Neural cell (in vitro differentiated cells): ENCODE measurements around the gene LSM6.

Experiments used
- POLR2AphosphoS5 ChIP-seq: IDR thresholded peaks from 2 replicates; pipeline ENCODE4 v1.6.1; 2012
- RAD21 ChIP-seq: fragments of 450-650 bp; conservative IDR thresholded peaks from 2 replicates; pipeline ENCODE4 v1.6.1; 2014; ENCODE audit warnings: antibody characterized with exemption, mild to moderate bottlenecking, moderate library complexity
- TF ChIP-seq, protein P1 (sequence below): fragments of 450-650 bp; IDR thresholded peaks from 2 replicates; pipeline ENCODE4 v1.5.1; 2014; ENCODE audit warnings: antibody characterized with exemption, mild to moderate bottlenecking, moderate library complexity; ENCODE audit not compliant: poor library complexity, severe bottlenecking

GRCh38 chr4:146165840-146166239, 9.7 kb upstream of the LSM6 start:
- TF ChIP-seq POLR2AphosphoS5 (no peak), RAD21 (no peak)
- TF ChIP-seq, protein P1, sequence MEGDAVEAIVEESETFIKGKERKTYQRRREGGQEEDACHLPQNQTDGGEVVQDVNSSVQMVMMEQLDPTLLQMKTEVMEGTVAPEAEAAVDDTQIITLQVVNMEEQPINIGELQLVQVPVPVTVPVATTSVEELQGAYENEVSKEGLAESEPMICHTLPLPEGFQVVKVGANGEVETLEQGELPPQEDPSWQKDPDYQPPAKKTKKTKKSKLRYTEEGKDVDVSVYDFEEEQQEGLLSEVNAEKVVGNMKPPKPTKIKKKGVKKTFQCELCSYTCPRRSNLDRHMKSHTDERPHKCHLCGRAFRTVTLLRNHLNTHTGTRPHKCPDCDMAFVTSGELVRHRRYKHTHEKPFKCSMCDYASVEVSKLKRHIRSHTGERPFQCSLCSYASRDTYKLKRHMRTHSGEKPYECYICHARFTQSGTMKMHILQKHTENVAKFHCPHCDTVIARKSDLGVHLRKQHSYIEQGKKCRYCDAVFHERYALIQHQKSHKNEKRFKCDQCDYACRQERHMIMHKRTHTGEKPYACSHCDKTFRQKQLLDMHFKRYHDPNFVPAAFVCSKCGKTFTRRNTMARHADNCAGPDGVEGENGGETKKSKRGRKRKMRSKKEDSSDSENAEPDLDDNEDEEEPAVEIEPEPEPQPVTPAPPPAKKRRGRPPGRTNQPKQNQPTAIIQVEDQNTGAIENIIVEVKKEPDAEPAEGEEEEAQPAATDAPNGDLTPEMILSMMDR = no peak
